Muscle of leg (tissue), 9 donors: ENCODE data around the gene PARP16. TPM values are rescaled to one million over a fixed set of nuclear protein-coding genes. Genes with fewer than 3 reads are reported as not detected.

Source experiments
- polyA plus RNA-seq, 8 donors: library from polyadenylated mRNA; unstranded; fragments of 120-200 nt; gene quantifications; one replicate each; pipeline versions ENCODE4 v1.2.1 to v1.2.3, GENCODE V29; 2013; ENCODE audit warnings: inconsistent platforms in 1 of 8, low replicate concordance in 1 of 8; ENCODE audit not compliant: insufficient read length in 8 of 8, insufficient read depth in 1 of 8
- total RNA-seq: library from RNA; stranded (reverse); fragments of 120-200 nt; gene quantifications from one replicate; pipeline ENCODE4 v1.2.4, GENCODE V29; 2013

The PARP16 gene
- total and polyA plus RNA-seq, 9 donors, result 9.0 to 14.6 (median 11.0) TPM

Other genes with a start within 250 kb of the PARP16 start
- 0.71 TPM for gene SLC51B, start 241.5 kb downstream of the PARP16 start, total RNA-seq
- 1 to 10 TPM in 7 of 8 donors, under 1 TPM in 1; 0.95 to 3.0 (median 1.6) TPM for gene SLC51B, start 241.5 kb downstream of the PARP16 start, polyA plus RNA-seq
- 15.2 TPM for gene RASL12, start 218.9 kb downstream of the PARP16 start, total RNA-seq
- gene RASL12, start 218.9 kb downstream of the PARP16 start, polyA plus RNA-seq, result 10 to 100 TPM; 11.9 to 16.5 (median 14.1) TPM
- 1.6 TPM for gene KBTBD13, start 210.1 kb downstream of the PARP16 start, total RNA-seq
- gene KBTBD13, start 210.1 kb downstream of the PARP16 start, polyA plus RNA-seq, result 1 to 10 TPM in 5 of 8 donors, under 1 TPM in 3; 0.48 to 2.5 (median 1.5) TPM
- 2.6 TPM for gene UBAP1L, start 171.7 kb downstream of the PARP16 start, total RNA-seq
- 1 to 10 TPM; 3.0 to 7.2 (median 4.9) TPM for gene UBAP1L, start 171.7 kb downstream of the PARP16 start, polyA plus RNA-seq
- gene PDCD7, start 153.1 kb downstream of the PARP16 start, total RNA-seq, result 11.6 TPM
- 10 to 100 TPM; 18.0 to 25.4 (median 22.4) TPM for gene PDCD7, start 153.1 kb downstream of the PARP16 start, polyA plus RNA-seq
- 33.9 TPM for gene CLPX, start 101.5 kb downstream of the PARP16 start, total RNA-seq
- gene CLPX, start 101.5 kb downstream of the PARP16 start, polyA plus RNA-seq, result 10 to 100 TPM; 30.0 to 45.9 (median 40.0) TPM
- gene CILP, start 75.4 kb downstream of the PARP16 start, total RNA-seq, result 32.5 TPM
- gene CILP, start 75.4 kb downstream of the PARP16 start, polyA plus RNA-seq, result 10 to 100 TPM; 10.4 to 31.6 (median 17.0) TPM
- 92.5 TPM for gene RNU5A-1, start 9.2 kb upstream of the PARP16 start, total RNA-seq
- not detected for gene RNU5A-1, start 9.2 kb upstream of the PARP16 start, polyA plus RNA-seq
- 283 TPM for gene RNU5B-1, start 17.8 kb upstream of the PARP16 start, total RNA-seq
- not detected for gene RNU5B-1, start 17.8 kb upstream of the PARP16 start, polyA plus RNA-seq
- gene IGDCC3, start 91.1 kb upstream of the PARP16 start, total RNA-seq, result 1.8 TPM
- gene IGDCC3, start 91.1 kb upstream of the PARP16 start, polyA plus RNA-seq, result 1 to 10 TPM; 2.1 to 3.6 (median 2.6) TPM
- gene IGDCC4, start 136.1 kb upstream of the PARP16 start, total RNA-seq, result 28.6 TPM
- gene IGDCC4, start 136.1 kb upstream of the PARP16 start, polyA plus RNA-seq, result 100 to 1,000 TPM in 1 of 8 donors, 10 to 100 TPM in 7; 67.7 to 103 (median 86.5) TPM
- 22.8 TPM for gene DPP8, start 230.8 kb upstream of the PARP16 start, total RNA-seq
- gene DPP8, start 230.8 kb upstream of the PARP16 start, polyA plus RNA-seq, result 10 to 100 TPM; 14.4 to 23.2 (median 20.3) TPM
- gene HACD3, start 243.6 kb upstream of the PARP16 start, total RNA-seq, result 50.0 TPM
- 10 to 100 TPM; 40.0 to 58.2 (median 45.1) TPM for gene HACD3, start 243.6 kb upstream of the PARP16 start, polyA plus RNA-seq